GM18867 (cell line): Measurements from ENCODE around the gene GORAB.

Source experiments
- ATAC-seq: cut with Tn5 transposase; IDR thresholded peaks from one replicate; pipeline ENCODE4 v1.9.1; 2021; ENCODE audit warnings: mild to moderate bottlenecking, moderate library complexity; ENCODE audit not compliant: unreplicated experiment

The GORAB gene

GRCh38 chr1:170537798-170538503 is 6.0 kb downstream of the GORAB start:
- ATAC-seq = no peak

GRCh38 chr1:170538687-170539086 is 6.7 kb downstream of the GORAB start:
- ATAC-seq = no peak

- ATAC-seq = no peak
These were observed 7.2 kb downstream of the GORAB start for GRCh38 chr1:170539154-170539553.

- no peak for ATAC-seq
These were observed 12.7 kb downstream of the GORAB start for GRCh38 chr1:170544624-170545023.

GRCh38 chr1:170545476-170545875 is 13.5 kb downstream of the GORAB start:
- no peak for ATAC-seq

- ATAC-seq = no peak
These were observed 15.3 kb downstream of the GORAB start for GRCh38 chr1:170547255-170547654.

GRCh38 chr1:170548497-170548896 is 16.5 kb downstream of the GORAB start:
- ATAC-seq = no peak

GRCh38 chr1:170555370-170555769 is 23.4 kb downstream of the GORAB start:
- no peak for ATAC-seq

GRCh38 chr1:170556917-170557316 is 25.0 kb downstream of the GORAB start:
- ATAC-seq = no peak

- no peak for ATAC-seq
These were observed 26.8 kb downstream of the GORAB start for GRCh38 chr1:170558731-170559130.

- no peak for ATAC-seq
These were observed 27.2 kb downstream of the GORAB start for GRCh38 chr1:170559166-170559565.

GRCh38 chr1:170560681-170561285 is 28.8 kb downstream of the GORAB start:
- ATAC-seq = no peak

- ATAC-seq = no peak
These were observed 30.8 kb downstream of the GORAB start for GRCh38 chr1:170562646-170563338.

GRCh38 chr1:170567214-170567613 is 35.2 kb downstream of the GORAB start:
- no peak for ATAC-seq

- ATAC-seq = no peak
These were observed 36.2 kb downstream of the GORAB start for GRCh38 chr1:170568197-170568596.

- no peak for ATAC-seq
These were observed 45.0 kb downstream of the GORAB start for GRCh38 chr1:170576980-170577379.

- no peak for ATAC-seq
These were observed 46.4 kb downstream of the GORAB start for GRCh38 chr1:170578359-170578758.

- no peak for ATAC-seq
These were observed 48.9 kb downstream of the GORAB start for GRCh38 chr1:170580636-170581440.

- no peak for ATAC-seq
These were observed 51.2 kb downstream of the GORAB start for GRCh38 chr1:170583186-170583585.

- no peak for ATAC-seq
These were observed 54.6 kb downstream of the GORAB start for GRCh38 chr1:170586321-170587252.
